HT-29 (cell line): Measurements from ENCODE around the gene SVIP. TPM values are rescaled to one million over a fixed set of nuclear protein-coding genes. Genes with fewer than 3 reads are reported as not detected.

Source experiments
- DNase-seq: peaks from one replicate; pipeline ENCODE4 v3.0.0-alpha.2; 2015; ENCODE audit warnings: low spot score
- total RNA-seq: library from RNA; depleted of rRNA; stranded (reverse); fragments of >200 nt; shearing (Covaris generic); gene quantifications from 2 replicates; pipeline ENCODE4 v1.2.3, GENCODE V29; 2014; rRNA removed

The SVIP gene
- total RNA-seq, 1 experiment from 2014 or later, result 7.3 TPM

- no peak for DNase-seq
Measured at GRCh38 chr11:22795914-22796313, 33.7 kb downstream of the SVIP start.

- peak; percentile 90 for DNase-seq
Measured at GRCh38 chr11:22792497-22792896, 37.1 kb downstream of the SVIP start.

- DNase-seq, result peak; percentile 82
Measured at GRCh38 chr11:22787551-22788162, 41.9 kb downstream of the SVIP start.

GRCh38 chr11:22787055-22787454 lies 42.5 kb downstream of the SVIP start:
- DNase-seq, result no peak

DNA sequence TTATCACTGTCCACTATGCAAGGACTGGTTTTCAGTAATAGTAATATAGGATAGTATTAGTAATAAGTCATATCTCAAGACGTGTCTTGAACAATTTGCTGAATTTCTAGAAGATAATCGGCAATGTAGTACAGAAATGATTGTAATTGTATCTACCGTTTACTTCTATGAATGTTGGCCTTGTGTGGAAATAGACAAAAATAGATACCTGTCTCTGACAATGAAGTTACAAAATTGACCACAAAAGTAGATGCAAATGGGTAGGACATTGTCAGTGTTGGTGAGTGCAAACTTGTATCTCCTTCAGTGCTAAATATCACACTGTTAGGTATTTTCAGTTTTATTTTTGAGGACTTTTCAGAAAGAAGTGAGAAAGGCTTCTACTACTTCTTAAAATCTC lies 43.1 kb downstream of the SVIP start:
- no peak for DNase-seq

DNA sequence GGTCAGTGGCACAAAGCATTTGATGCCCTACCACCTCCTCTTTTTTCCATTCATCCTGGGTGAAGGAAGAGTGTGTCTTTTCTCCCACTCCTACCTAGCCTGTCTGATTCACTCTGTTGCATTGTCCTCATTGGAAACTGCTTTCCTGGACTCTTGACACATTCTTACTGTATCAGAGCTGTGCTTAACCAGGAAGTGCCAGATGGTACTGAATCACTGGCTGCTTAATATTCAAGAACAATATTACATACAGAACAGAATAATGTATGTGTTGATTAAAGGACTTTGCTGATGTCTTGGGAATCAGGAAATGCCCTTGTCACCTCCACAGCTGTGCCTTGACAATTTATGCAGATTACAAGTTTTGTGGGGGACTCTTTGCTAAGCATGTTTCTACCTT lies 44.4 kb downstream of the SVIP start:
- no peak for DNase-seq

DNA sequence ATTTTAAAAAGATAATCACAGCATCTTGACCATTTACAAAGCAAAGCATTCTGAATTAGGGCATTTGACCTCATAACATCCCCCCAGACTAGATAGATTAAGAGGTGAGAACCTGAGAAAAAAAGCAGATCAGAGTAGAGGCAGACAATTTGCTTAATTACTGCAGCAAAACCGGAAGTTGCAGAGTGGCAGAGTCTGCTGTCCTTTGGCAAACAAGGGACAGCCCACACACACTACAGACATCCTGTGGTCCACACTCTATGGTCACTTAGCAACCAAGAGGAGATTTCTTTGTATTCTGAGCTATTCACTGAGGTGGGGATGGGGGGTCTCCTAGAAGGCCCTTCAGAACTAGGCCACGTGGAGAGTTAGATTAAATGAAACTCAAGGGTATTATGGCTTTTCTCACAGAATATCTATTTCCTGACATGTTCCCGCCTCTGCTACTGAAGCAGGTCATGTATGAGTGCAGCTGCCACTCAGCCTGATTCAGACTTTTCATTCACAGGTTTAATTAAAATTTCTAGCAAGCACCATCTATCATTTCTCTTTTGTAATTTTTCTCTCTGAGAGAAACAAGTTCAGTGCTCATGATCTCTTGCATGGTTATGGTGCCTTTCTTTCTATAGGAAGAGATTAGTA lies 48.5 kb downstream of the SVIP start:
- no peak for DNase-seq

DNA sequence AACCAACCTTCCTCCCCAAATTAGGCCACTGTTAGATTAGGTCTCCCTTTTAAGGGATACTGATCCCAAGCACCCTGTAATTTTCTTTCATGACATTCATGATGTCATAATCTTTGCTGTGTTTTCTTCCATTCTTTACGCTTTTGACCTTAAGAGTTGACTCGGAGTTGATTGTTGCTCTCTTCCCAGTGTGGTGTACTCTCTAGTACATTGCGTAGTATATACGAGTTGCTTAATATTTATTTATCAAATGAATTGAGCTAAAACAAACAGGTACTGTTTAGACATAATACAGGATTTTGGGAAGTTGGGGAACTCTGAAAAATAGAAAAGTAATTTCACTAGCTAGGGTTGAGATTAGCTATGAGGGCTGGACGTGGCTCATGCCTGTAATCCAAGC lies 49.8 kb downstream of the SVIP start:
- DNase-seq, result no peak

- DNase-seq, result peak; percentile 45
Measured at GRCh38 chr11:22778642-22779041, 51.0 kb downstream of the SVIP start.

DNA sequence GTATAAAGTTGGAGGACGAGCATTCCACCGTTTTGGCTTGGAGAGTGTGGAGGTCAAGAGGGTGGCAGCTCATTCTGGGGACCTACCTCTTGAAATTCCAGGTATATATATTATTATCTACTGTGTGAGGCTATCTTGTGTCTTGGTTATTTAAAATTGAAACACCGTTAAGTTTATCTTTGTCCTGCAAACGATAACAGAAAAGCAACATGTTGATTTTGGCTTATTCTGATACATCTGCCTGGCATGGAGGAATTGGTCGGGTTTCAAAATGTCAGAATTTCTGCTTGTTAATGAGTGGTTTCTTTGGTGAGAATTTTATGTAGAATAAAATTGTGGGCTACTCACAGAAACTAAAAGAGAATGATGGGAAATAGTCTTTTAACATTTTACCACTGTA lies 54.4 kb downstream of the SVIP start:
- no peak for DNase-seq

DNA sequence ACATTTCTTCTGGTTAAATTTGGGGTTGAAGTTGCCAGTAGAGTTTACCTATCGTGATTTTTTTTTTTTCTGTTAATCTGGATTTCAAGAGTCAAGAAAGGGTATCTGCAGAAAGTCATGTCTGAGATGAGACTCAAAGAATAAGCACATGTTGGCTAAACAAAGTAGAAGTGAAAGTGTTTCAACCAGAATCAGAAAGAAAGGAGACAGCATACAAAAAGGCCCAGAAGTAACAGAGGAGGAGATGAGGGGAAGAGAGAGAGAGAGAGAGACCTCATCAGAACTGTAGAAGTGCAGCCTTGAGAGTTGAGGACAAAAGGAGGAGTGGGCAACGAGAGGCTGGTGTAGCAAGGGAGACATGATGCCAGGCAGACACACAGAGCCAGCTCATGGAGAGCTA lies 54.9 kb downstream of the SVIP start:
- no peak for DNase-seq

- no peak for DNase-seq
Measured at GRCh38 chr11:22769081-22769480, 60.5 kb downstream of the SVIP start.

Other genes with a start within 250 kb of the SVIP start
- 21.6 and 22.9 TPM in 2 replicates for gene FANCF, start 204.0 kb downstream of the SVIP start, total RNA-seq
- 3.3 and 3.7 TPM in 2 replicates for gene GAS2, start 163.2 kb downstream of the SVIP start, total RNA-seq
- not detected in 2 replicates for gene CCDC179, start 30.7 kb upstream of the SVIP start, total RNA-seq